Activated CD8-positive, alpha-beta memory T cell treated with anti-CD3 and anti-CD28 coated beads, Interleukin-2, amount 50 U/mL, for 48 hours (primary cell): ENCODE measurements around the gene RAB44.
"Not testable (repeated sequence)": the region's sequence is repeated elsewhere in the genome, so short reads cannot be mapped to it uniquely, and the experiment has no call there.

Source experiments
- DNase-seq: peaks from one replicate; pipeline ENCODE4 v3.0.0-alpha.2; 2020

The RAB44 gene

GRCh38 chr6:36697481-36697903, at the start of gene RAB44:
Gene RAB44, plus strand, starts transcription at chr6:36697826. Its CDS starts 6,410 bp downstream, at chr6:36704236.
- DNase-seq = no peak

GRCh38 chr6:36649086-36649485, 48.5 kb upstream of the RAB44 start:
- DNase-seq = no peak

GRCh38 chr6:36649701-36650484, 47.7 kb upstream of the RAB44 start:
- no peak for DNase-seq

- no peak for DNase-seq
Measured at GRCh38 chr6:36650848-36651478, 46.7 kb upstream of the RAB44 start.

- no peak for DNase-seq
Measured at GRCh38 chr6:36651659-36652379, 45.8 kb upstream of the RAB44 start.

- not testable (repeated sequence) for DNase-seq
Measured at GRCh38 chr6:36654469-36654868, 43.2 kb upstream of the RAB44 start.

- DNase-seq = no peak
Measured at GRCh38 chr6:36655085-36655724, 42.4 kb upstream of the RAB44 start.

GRCh38 chr6:36656441-36656840, 41.2 kb upstream of the RAB44 start:
- DNase-seq = no peak

- DNase-seq = no peak
Measured at GRCh38 chr6:36657271-36657670, 40.4 kb upstream of the RAB44 start.

GRCh38 chr6:36657942-36658544, 39.6 kb upstream of the RAB44 start:
- no peak for DNase-seq

GRCh38 chr6:36659271-36659670, 38.4 kb upstream of the RAB44 start:
- DNase-seq = no peak

- no peak for DNase-seq
Measured at GRCh38 chr6:36660771-36661471, 36.7 kb upstream of the RAB44 start.

GRCh38 chr6:36662380-36662779, 35.2 kb upstream of the RAB44 start:
- DNase-seq = no peak

- no peak for DNase-seq
Measured at GRCh38 chr6:36662827-36663256, 34.8 kb upstream of the RAB44 start.

- DNase-seq = no peak
Measured at GRCh38 chr6:36663504-36664446, 33.9 kb upstream of the RAB44 start.

- no peak for DNase-seq
Measured at GRCh38 chr6:36665180-36665579, 32.4 kb upstream of the RAB44 start.

- no peak for DNase-seq
Measured at GRCh38 chr6:36666287-36666686, 31.3 kb upstream of the RAB44 start.

GRCh38 chr6:36666826-36667591, 30.6 kb upstream of the RAB44 start:
- DNase-seq = no peak

GRCh38 chr6:36668591-36668990, 29.0 kb upstream of the RAB44 start:
- no peak for DNase-seq

- DNase-seq = no peak
Measured at GRCh38 chr6:36669002-36669401, 28.6 kb upstream of the RAB44 start.
